GM10266 (cell line): ENCODE results near the gene PLCB1.

ENCODE experiments used
- DNase-seq: peaks from one replicate; pipeline ENCODE4 v3.0.0; 2012; ENCODE audit errors: extremely low spot score
- CTCF ChIP-seq: IDR thresholded peaks from 2 replicates; pipeline ENCODE4 v1.5.1; 2012; ENCODE audit warnings: mild to moderate bottlenecking, low read depth; ENCODE audit not compliant: control insufficient read depth, insufficient read depth; ENCODE audit errors: missing control alignments

Gene PLCB1

GRCh38 chr20:8231038-8231437, 99.0 kb downstream of the PLCB1 start:
- TF ChIP-seq CTCF: no peak
- no peak for DNase-seq

GRCh38 chr20:8232332-8232731, 100.3 kb downstream of the PLCB1 start:
- no peak for DNase-seq
- TF ChIP-seq CTCF: no peak

GRCh38 chr20:8234580-8234979, 102.5 kb downstream of the PLCB1 start:
- no peak for DNase-seq

GRCh38 chr20:8242066-8242465, 110.0 kb downstream of the PLCB1 start:
- TF ChIP-seq CTCF: no peak
- no peak for DNase-seq

More at GRCh38 chr20:8234580-8234979, 102.5 kb downstream of the PLCB1 start:
- no peak for TF ChIP-seq CTCF

- TF ChIP-seq CTCF: no peak
- DNase-seq: no peak
Measured at GRCh38 chr20:8242827-8243724, 111.0 kb downstream of the PLCB1 start.

GRCh38 chr20:8244637-8245036, 112.6 kb downstream of the PLCB1 start:
- no peak for TF ChIP-seq CTCF
- DNase-seq: no peak

- no peak for DNase-seq
- TF ChIP-seq CTCF: no peak
Measured at GRCh38 chr20:8246153-8246552, 114.1 kb downstream of the PLCB1 start.
